Inflammatory macrophage treated with lipopolysaccharide for 4 hours (primary cell): Measurements from ENCODE around the gene HESX1.
A peak's percentile ranks its signal among the peaks of the same experiment; 100 is the strongest.

Source experiments
- DNase-seq: peaks from one replicate; pipeline ENCODE4 v3.0.0-alpha.2; 2020

The HESX1 gene

DNA sequence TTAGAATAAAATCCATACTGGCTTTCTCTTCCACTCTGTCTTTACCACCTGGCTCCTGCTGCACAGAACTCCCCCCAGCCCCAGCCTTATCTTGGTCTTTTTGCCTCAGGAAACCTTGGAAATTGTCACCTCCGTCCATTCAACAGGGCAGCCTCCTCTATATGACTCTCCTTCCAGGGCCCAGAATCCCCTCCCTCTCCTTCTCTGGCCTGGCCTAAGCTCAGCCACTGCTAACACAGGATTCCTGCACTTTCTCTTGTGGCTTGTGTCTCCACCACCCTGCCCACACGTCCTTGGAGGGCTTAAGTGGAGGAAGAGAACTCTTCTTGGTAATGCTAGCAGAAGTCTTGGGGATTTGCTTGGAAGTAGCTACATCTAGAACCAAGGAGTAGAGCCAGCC, 33.1 kb downstream of the HESX1 start:
- no peak for DNase-seq

DNA sequence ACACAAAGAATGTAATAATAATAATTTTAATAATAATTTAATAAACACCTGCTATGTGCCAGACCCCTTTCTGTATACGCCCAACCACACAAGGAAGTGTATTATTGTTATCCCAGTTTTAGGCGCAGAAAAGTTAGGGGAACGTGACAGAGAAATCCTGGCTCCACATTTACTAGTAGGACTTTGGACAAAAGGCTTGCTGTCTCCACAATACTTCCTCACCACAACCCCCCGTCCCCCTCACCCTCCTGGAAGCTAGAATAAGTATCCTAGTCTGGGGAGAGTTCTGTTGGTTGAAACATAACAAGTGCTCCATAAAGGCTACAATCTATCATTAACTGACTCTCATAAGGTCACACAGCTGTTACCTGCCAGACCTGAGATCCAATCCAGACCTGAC, 34.1 kb downstream of the HESX1 start:
- no peak for DNase-seq

GRCh38 chr3:57164657-57165573, 34.9 kb downstream of the HESX1 start, which contains the start of gene IL17RD:
TSS of gene IL17RD (minus strand) at chr3:57165353. CDS start at chr3:57165286, 67 bp downstream.
- DNase-seq: peak; percentile 83

DNA sequence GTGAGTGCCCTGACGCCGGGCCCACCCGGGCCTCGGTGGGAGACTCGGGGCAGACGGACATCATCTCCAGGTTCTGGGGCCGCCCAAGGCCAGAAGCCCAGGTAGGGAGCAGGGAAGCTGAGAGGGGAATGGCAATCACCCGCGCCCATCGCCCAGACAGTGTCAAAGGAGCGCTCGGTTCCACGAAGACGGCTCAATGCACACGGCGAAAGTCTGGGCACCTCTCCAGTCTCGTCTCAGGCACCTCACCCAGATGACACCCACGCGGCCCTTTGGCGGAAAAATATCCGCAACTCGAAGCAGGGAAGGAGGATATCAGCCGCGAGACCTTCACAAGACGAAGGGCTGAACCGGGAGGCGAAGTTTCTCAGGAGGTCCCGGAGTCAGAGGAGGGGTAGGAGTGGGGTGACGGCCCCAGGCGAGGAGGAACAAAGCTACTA, 35.5 kb downstream of the HESX1 start:
- DNase-seq: no peak

- DNase-seq: no peak
These were observed 36.0 kb downstream of the HESX1 start for GRCh38 chr3:57163751-57164150.

GRCh38 chr3:57161915-57162314, 37.9 kb downstream of the HESX1 start:
- no peak for DNase-seq

GRCh38 chr3:57160765-57161538, 38.8 kb downstream of the HESX1 start:
- DNase-seq: no peak

- no peak for DNase-seq
These were observed 39.6 kb downstream of the HESX1 start for GRCh38 chr3:57160076-57160764.

GRCh38 chr3:57158813-57159738, 40.7 kb downstream of the HESX1 start:
- peak; percentile 14 for DNase-seq

DNA sequence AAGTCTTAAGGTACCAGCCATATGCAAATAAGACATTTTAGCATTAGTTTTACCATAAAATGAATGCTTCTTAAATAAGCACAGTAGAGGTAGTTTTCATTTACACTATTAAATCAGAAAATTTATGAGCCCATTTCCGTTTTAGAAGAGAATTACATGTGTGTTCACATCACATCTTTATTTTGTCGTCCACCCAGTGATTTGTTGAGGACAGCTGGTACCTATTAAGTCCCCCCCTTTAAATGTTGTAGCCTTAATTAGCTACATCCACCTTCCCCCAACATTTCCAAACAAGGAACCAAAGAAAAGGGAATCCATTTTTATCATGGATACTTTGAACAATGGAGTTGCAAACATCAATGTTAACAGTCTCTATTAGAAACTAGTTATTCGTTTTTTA, 41.5 kb downstream of the HESX1 start:
- no peak for DNase-seq

DNA sequence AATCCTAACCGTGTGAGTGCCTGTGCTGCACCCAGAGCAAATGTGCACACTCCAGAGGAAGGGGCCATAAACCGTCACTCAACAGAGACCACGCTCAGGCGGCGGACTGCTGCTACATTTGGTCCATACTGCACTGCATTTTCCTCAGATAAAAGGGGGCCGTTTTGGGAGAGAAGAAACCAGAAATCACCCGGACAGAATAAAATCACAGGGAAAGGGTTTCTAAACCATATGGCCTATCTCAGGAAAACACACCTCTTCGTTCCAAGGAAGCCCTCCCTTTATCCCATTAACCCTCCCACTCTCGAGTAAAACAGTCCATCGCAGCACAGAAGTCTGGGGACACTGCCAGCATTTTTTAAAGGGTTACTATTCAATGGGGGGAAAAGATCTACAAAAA, 42.2 kb downstream of the HESX1 start:
- no peak for DNase-seq

DNA sequence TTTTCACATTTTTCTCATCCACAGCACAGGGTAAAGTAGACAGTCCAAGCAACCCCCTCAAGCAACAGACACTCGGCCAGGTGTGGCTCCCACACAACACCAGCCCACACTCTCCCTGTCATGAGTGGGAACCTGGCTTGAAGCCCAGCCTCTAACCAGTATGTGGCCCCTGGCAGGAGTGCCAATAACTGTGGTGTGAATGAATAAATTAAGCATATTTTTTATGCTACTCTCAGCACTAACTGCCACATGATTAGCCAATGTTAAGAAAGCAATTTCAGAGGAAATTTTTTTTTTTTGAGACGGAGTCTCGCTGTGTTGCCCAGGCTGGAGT, 44.5 kb downstream of the HESX1 start:
- DNase-seq: no peak

GRCh38 chr3:57154470-57155309, 45.1 kb downstream of the HESX1 start:
- no peak for DNase-seq

GRCh38 chr3:57152151-57153143, 47.3 kb downstream of the HESX1 start:
- no peak for DNase-seq

GRCh38 chr3:57151749-57152148, 48.0 kb downstream of the HESX1 start:
- DNase-seq: no peak

GRCh38 chr3:57151021-57151449, 48.7 kb downstream of the HESX1 start:
- DNase-seq: no peak

DNA sequence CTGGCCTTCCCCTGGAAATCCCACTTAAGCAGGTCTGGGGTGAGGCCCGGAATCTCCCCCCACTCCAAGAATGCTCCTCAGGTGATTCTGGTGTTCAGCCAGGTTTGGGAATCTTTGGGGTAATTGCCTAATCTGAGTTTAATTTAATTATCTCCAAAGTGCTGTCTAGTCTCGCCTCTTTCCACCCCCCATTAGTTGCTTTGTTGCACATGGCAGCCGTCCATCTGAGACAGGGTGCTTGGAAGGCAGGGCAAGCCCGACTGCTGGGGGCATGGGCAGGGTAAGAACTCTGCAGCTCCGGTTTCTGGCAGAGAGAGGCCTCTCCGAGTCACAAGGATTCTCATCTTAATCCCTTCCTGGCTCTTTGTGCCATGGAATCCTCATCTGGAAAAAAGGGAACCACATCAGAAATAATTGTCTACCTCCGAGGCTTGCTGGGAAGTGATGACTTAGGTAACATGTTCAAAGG, 49.6 kb downstream of the HESX1 start:
- DNase-seq: no peak
